Gastroesophageal sphincter (tissue), 4 donors: ENCODE data around the gene LRCH2. TPM values are rescaled to one million over a fixed set of nuclear protein-coding genes. Genes with fewer than 3 reads are reported as not detected.

Experiments
- ATAC-seq: fragments of 150-250 bp; one replicate; pipeline ENCODE4 v1.9.1; 2016; ENCODE audit warnings: mild to moderate bottlenecking, moderate library complexity
- H3K27ac ChIP-seq, 4 donors: fragments of 200-600 bp; sonication (generic) in 3 of 4; 1 replicate in 3 of 4; 2 replicates in 1 of 4; pipeline ENCODE4 v1.5.1; 2016 to 2019
- H3K27me3 ChIP-seq: fragments of 200-600 bp; sonication (generic); one replicate; pipeline ENCODE4 v1.5.1; 2019
- H3K36me3 ChIP-seq, 2 donors: fragments of 200-600 bp; sonication (generic); one replicate each; pipeline ENCODE4 v1.5.1; 2019; ENCODE audit warnings: control low read depth in 1 of 2
- H3K4me1 ChIP-seq, 3 donors: fragments of 200-600 bp; sonication (generic); 1 replicate in 2 of 3; 2 replicates in 1 of 3; pipeline ENCODE4 v1.5.1; 2016 to 2019; ENCODE audit warnings: control low read depth in 2 of 3
- H3K4me3 ChIP-seq, 2 donors: fragments of 200-600 bp; sonication (generic); one replicate each; pipeline ENCODE4 v1.5.1; 2019; ENCODE audit warnings: mild to moderate bottlenecking in 1 of 2, moderate library complexity in 1 of 2
- H3K9me3 ChIP-seq, 3 donors: fragments of 200-600 bp; sonication (generic); one replicate each; pipeline ENCODE4 v1.5.1; 2017 to 2019; ENCODE audit warnings: control low read depth in 2 of 3
- EP300 ChIP-seq: sonication (generic); formaldehyde crosslinking; IDR thresholded peaks from one replicate; pipeline ENCODE4 v1.6.1; 2017; ENCODE audit warnings: antibody characterized with exemption, mild to moderate bottlenecking
- POLR2A ChIP-seq, 2 donors: fragments of 450-650 bp; IDR thresholded peaks; one replicate each; pipeline ENCODE4 v1.6.1; 2017; ENCODE audit warnings: antibody characterized with exemption in 2 of 2, mild to moderate bottlenecking in 2 of 2, moderate library complexity in 1 of 2
- POLR2AphosphoS5 ChIP-seq: sonication (generic); formaldehyde crosslinking; IDR thresholded peaks from one replicate; pipeline ENCODE4 v1.6.1; 2017; ENCODE audit warnings: antibody characterized with exemption
- WGBS, 2 donors: methylation state at CpG; one replicate each; pipeline ENCODE4 v1.1.5; 2018; ENCODE audit warnings: low coverage in 1 of 2; 5-methylcytosine and 5-hydroxymethylcytosine counted together
- total RNA-seq, 4 donors: library from RNA; depleted of rRNA; stranded (reverse); fragments of >200 nt; gene quantifications; one replicate each; pipeline ENCODE4 v1.1.0, GENCODE V29; 2016
- TF ChIP-seq, protein P1 (sequence below), 4 experiments: fragments of 200-600 bp in 2 of 4; fragments of 450-650 bp in 2 of 4; sonication (generic) in 1 of 4; IDR thresholded peaks; one replicate each; pipeline ENCODE4 v1.5.1; 2017 to 2019; ENCODE audit warnings: antibody characterized with exemption in 4 of 4, mild to moderate bottlenecking in 2 of 4, moderate library complexity in 2 of 4

The LRCH2 gene
- total RNA-seq, 4 donors from 2014 or later = 10.8 to 17.1 (median 14.5) TPM

DNA sequence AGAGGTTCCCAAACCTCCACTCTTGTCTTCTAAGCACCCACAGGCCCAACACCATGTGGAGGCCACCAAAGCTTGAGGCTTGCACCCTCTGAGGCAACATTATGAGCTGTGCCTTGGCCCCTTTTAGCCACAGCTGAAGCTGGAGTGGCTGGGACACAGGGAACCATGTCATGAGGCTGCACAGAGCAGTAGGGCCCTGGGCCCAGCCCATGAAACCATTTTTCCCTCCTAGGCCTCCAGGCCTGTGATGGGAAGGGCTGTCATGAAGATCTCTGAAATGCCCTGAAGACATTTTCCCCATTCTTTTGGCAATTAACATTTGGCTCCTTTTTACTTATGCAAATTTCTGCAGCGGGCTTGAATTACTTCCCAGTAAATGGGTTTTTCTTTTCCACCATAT, 29.9 kb downstream of the LRCH2 start:
- TF ChIP-seq POLR2A (IDR thresholded peaks at IDR 0.05) = no peak
- TF ChIP-seq POLR2AphosphoS5 = no peak
- TF ChIP-seq, protein P1, sequence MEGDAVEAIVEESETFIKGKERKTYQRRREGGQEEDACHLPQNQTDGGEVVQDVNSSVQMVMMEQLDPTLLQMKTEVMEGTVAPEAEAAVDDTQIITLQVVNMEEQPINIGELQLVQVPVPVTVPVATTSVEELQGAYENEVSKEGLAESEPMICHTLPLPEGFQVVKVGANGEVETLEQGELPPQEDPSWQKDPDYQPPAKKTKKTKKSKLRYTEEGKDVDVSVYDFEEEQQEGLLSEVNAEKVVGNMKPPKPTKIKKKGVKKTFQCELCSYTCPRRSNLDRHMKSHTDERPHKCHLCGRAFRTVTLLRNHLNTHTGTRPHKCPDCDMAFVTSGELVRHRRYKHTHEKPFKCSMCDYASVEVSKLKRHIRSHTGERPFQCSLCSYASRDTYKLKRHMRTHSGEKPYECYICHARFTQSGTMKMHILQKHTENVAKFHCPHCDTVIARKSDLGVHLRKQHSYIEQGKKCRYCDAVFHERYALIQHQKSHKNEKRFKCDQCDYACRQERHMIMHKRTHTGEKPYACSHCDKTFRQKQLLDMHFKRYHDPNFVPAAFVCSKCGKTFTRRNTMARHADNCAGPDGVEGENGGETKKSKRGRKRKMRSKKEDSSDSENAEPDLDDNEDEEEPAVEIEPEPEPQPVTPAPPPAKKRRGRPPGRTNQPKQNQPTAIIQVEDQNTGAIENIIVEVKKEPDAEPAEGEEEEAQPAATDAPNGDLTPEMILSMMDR (IDR thresholded peaks at IDR 0.05) = no peak
- no peak for TF ChIP-seq EP300
- H3K36me3 ChIP-seq = no peaks in the 10 kb centered on the region
- H3K27me3 ChIP-seq = no peaks in the 10 kb centered on the region
- peaks cover 0 to 9% (median 0%) of the 10 kb centered on the region in 3 donors for H3K9me3 ChIP-seq
- H3K4me3 ChIP-seq = no peak overlapping the region
- H3K27ac ChIP-seq = no peak overlapping the region
- H3K4me1 ChIP-seq = no peaks in the 10 kb centered on the region
- ATAC-seq = no peak
- 71% methylated on average over 1 of the region's 1 CpG; no CpG with 5 or more reads in 1 of the 2 donors for WGBS, 2 donors

DNA sequence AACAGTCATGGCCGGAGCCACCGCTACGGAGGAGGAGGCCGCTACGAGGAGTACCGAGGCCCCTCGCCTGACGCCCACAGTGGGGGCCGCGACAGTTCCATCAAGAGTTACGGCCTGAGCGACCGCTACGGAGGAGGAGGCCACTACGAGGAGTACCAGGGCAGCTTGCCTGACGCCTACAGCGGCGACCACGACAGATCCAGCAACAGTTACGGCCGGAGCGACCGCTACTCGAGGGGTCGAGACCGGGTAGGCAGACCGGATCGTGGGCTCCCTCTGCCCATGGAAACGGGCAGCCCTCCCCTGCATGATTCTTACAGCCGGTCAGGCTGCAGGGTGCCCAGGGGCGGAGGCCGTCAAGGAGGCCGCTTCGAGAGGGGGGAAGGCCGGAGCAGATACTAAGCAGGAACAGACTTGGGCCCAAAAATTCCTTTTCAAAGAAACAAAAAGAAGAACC, 41.6 kb downstream of the LRCH2 start:
- Histone ChIP-seq H3K4me1 (no peaks in the 10 kb centered on the region), H3K36me3 (no peaks in the 10 kb centered on the region), H3K27ac (no peak overlapping the region), H3K9me3 (no peaks in the 10 kb centered on the region), H3K4me3 (no peak overlapping the region), H3K27me3 (no peaks in the 10 kb centered on the region)
- no peak for ATAC-seq
- TF ChIP-seq POLR2AphosphoS5 = no peak
- no peak for TF ChIP-seq EP300
- TF ChIP-seq, protein P1 (IDR thresholded peaks at IDR 0.05) = no peak
- TF ChIP-seq POLR2A (IDR thresholded peaks at IDR 0.05) = no peak
- WGBS, 2 donors = 82 to 100% methylated on average over 1 to 2 of the region's 35 CpGs

DNA sequence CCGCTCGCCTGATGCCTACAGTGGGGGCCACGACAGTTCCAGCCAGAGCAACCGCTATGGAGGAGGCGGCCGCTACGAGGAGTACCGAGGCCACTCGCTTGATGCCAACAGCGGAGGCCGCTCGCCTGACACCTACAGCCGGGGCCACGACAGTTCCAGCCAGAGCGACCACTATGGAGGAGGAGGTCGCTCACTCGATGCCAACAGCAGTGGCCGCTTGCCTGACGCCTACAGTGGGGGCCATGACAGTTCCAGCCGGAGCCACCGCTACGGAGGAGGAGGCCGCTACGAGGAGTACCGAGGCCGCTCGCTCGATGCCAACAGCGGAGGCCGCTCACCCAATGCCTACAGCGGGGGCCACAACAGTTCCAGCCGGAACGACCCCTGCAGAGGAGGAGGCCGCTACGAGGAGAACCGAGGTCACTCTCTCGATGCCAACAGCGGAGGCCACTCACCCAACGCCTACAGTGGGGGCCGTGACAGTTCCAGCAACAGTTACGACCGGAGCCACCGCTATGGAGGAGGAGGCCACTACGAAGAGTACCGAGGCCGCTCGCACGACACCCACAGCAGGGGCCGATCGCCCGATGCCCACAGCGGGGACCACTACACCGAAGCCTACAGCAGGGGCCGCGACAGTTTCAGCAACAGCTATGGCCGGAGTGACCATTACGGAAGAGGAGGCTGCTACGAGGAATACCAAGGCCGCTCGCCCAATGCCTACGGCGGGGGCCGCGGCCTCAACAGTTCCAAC, 42.2 kb downstream of the LRCH2 start:
- H3K4me1 ChIP-seq = no peaks in the 10 kb centered on the region
- WGBS, 2 donors = 95 to 100% methylated on average over 7 to 8 of the region's 64 CpGs
- no peak overlapping the region for H3K4me3 ChIP-seq
- no peaks in the 10 kb centered on the region for H3K9me3 ChIP-seq
- no peaks in the 10 kb centered on the region for H3K36me3 ChIP-seq
- no peak overlapping the region for H3K27ac ChIP-seq
- ATAC-seq = no peak
- H3K27me3 ChIP-seq = no peaks in the 10 kb centered on the region
- TF ChIP-seq POLR2A (IDR thresholded peaks at IDR 0.05) = no peak
- TF ChIP-seq POLR2AphosphoS5 = no peak
- TF ChIP-seq, protein P1 (IDR thresholded peaks at IDR 0.05) = no peak
- no peak for TF ChIP-seq EP300

DNA sequence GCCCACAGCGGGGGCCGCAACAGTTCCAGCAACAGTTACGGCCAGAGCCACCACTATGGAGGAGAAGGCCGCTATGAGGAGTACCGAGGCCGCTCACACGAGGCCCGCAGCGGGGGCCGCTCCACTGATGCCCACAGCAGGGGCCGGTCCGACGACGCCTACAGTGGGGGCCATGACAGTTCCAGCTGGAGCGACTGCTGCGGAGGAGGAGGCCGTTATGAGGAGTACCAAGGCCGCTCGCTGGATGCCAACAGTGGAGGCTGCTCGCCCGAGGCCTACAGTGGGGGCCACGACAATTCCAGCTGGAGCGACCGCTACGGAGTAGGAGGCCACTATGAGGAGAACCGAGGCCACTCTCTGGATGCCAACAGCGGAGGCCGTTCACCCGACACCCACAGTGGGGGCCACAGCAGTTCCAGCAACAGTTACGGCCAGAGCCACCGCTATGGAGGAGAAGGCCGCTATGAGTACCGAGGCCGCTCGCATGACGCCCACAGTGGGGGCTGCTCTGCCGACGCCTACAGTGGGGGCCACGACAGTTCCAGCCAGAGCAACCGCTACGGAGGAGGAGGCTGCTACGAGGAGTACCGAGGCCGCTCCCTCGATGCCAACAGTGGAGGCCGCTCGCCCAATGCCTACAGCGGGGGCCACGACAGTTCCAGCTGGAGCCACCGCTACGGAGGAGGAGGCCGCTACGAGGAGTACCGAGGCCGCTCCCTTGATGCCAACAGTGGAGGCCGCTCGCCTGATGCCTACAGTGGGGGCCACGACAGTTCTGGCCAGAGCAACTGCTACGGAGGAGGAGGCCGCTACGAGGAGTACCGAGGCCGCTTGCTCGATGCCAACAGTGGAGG, 43.0 kb downstream of the LRCH2 start:
- no peak overlapping the region for H3K4me3 ChIP-seq
- H3K4me1 ChIP-seq = no peaks in the 10 kb centered on the region
- no peak for TF ChIP-seq POLR2A (IDR thresholded peaks at IDR 0.05)
- TF ChIP-seq POLR2AphosphoS5 = no peak
- TF ChIP-seq, protein P1 (IDR thresholded peaks at IDR 0.05) = no peak
- no peak for TF ChIP-seq EP300
- no peaks in the 10 kb centered on the region for H3K27me3 ChIP-seq
- no peak for ATAC-seq
- H3K27ac ChIP-seq = no peak overlapping the region
- no peaks in the 10 kb centered on the region for H3K36me3 ChIP-seq
- no peaks in the 10 kb centered on the region for H3K9me3 ChIP-seq
- no CpG with 5 or more reads among the region's 64 CpGs for WGBS, 2 donors
